Liver (tissue), 9 donors: ENCODE measurements around the gene EFCAB3. TPM values are rescaled to one million over a fixed set of nuclear protein-coding genes. Genes with fewer than 3 reads are reported as not detected.
A peak's percentile ranks its signal among the peaks of the same experiment; 100 is the strongest.
"Not testable (repeated sequence)": the region's sequence is repeated elsewhere in the genome, so short reads cannot be mapped to it uniquely, and the experiment has no call there.

Experiments used
- DNase-seq: peaks from one replicate; pipeline ENCODE4 v3.0.0-alpha.2; 2017; ENCODE audit warnings: low spot score
- H3K27ac ChIP-seq, 2 donors: one replicate each; pipeline ENCODE4 v1.7.0; 2013; ENCODE audit warnings: inconsistent platforms in 2 of 2, low read length in 2 of 2, control low read depth in 1 of 2, low read depth in 1 of 2, mild to moderate bottlenecking in 1 of 2
- H3K27me3 ChIP-seq, 4 donors: one replicate each; pipeline versions ENCODE4 v1.6.1 to v1.7.0; 2013; ENCODE audit warnings: low read length in 3 of 4, inconsistent platforms in 1 of 4, mild to moderate bottlenecking in 1 of 4, moderate library complexity in 1 of 4; ENCODE audit not compliant: control insufficient read depth in 4 of 4, insufficient read depth in 4 of 4
- H3K36me3 ChIP-seq, 4 donors: one replicate each; pipeline versions ENCODE4 v1.6.1 to v1.7.0; 2013; ENCODE audit warnings: low read length in 3 of 4, mild to moderate bottlenecking in 3 of 4, low read depth in 1 of 4, moderate library complexity in 1 of 4; ENCODE audit not compliant: control insufficient read depth in 4 of 4, insufficient read depth in 3 of 4
- H3K4me1 ChIP-seq, 4 donors: one replicate each; pipeline versions ENCODE4 v1.6.1 to v1.7.0; 2013; ENCODE audit warnings: low read length in 3 of 4, mild to moderate bottlenecking in 3 of 4, moderate library complexity in 1 of 4; ENCODE audit not compliant: control insufficient read depth in 4 of 4, insufficient read depth in 4 of 4
- H3K4me3 ChIP-seq, 3 donors: one replicate each; pipeline versions ENCODE4 v1.6.1 to v1.7.0; 2013; ENCODE audit warnings: low read length in 3 of 3, control low read depth in 1 of 3, low read depth in 1 of 3, mild to moderate bottlenecking in 1 of 3
- H3K9ac ChIP-seq, 2 donors: one replicate each; pipeline ENCODE4 v1.7.0; 2013; ENCODE audit warnings: low read length in 2 of 2, mild to moderate bottlenecking in 2 of 2, moderate library complexity in 2 of 2, control low read depth in 1 of 2, low read depth in 1 of 2
- H3K9me3 ChIP-seq, 4 donors: one replicate each; pipeline versions ENCODE4 v1.6.1 to v1.7.0; 2013; ENCODE audit warnings: low read length in 3 of 4; ENCODE audit not compliant: control insufficient read depth in 4 of 4
- FOXA2 ChIP-seq: IDR thresholded peaks from 2 replicates; pipeline ENCODE4 v1.6.1; 2016; ENCODE audit warnings: antibody characterized with exemption
- HNF4A ChIP-seq, 2 donors: conservative IDR thresholded peaks; 2 replicates each; pipeline ENCODE4 v1.6.1; 2016; ENCODE audit warnings: antibody characterized with exemption in 2 of 2, mild to moderate bottlenecking in 2 of 2
- WGBS: extraction: QIAGEN DNeasy Blood & Tissue Kit; methylation state at CpG from one replicate; pipeline ENCODE4 v1.1.7; 2013; 5-methylcytosine and 5-hydroxymethylcytosine counted together
- polyA plus RNA-seq, 2 donors: library from polyadenylated mRNA; stranded (reverse) in 1 of 2; unstranded in 1 of 2; fragments of 200-250 nt in 1 of 2; fragments of >200 nt in 1 of 2; fragmentation: Nextera tagmentation in 1 of 2; extraction: Ambion mirVana in 1 of 2; gene quantifications; one replicate each; pipeline versions ENCODE4 v1.2.1 to v1.2.3, GENCODE V29; 2013 to 2015
- total RNA-seq, 2 donors: library from RNA; depleted of rRNA; stranded (reverse); fragments of >200 nt; gene quantifications; one replicate each; pipeline ENCODE4 v1.2.3, GENCODE V29; 2014
- donor health status: healthy.
- donor health status: healthy.
- donor health status: healthy.
- donor health status: healthy.
- donor health status: healthy.

EFCAB3 gene
- total and polyA plus RNA-seq, 4 donors, result not detected

DNA sequence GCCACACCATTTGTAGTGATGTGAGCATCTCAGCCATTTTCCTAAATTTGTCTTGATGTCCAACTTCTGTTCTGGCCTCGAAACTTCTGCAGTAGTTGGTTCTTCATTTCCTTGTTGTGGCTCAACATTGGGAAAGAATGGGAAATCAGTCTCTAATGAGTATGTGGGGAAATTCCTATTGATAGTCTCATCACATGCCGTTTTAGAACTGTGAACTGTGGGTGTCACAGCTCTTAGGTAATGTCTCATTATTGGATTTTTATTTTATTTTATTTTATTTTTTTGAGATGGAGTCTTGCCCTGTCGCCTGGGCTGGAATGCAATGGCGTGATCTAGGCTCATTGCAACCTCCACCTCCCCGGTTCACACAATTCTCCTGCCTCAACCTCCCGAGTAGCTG lies 60.8 kb downstream of the EFCAB3 start:
- H3K4me1 ChIP-seq, H3K9me3 ChIP-seq, H3K27me3 ChIP-seq, H3K9ac ChIP-seq, H3K27ac ChIP-seq, DNase-seq, H3K4me3 ChIP-seq: not testable (repeated sequence)
- WGBS, result 96% methylated on average over 6 of the region's 6 CpGs
- H3K36me3 ChIP-seq, result peaks cover 0 to 16% (median 12%) of the 10 kb centered on the region in 4 donors

DNA sequence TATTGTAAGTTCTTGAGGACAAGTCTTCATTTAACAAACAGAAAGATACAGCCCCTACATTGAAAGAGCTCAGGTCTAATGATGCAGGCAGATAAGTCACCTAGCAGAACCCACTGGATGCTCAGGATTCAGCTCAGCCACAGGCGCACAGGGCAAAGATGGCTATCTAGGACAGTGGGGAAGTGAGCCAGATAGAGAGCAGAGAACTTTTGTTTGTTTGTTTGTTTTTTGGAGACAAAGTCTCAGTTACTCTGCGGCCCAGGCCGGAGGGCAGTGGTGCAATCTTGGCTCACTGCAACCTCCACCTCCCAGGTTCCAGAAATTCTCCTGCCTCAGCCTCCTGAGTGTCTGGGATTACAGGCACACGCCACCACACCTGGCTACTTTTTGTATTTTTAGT lies 63.7 kb downstream of the EFCAB3 start:
- DNase-seq, result no peak
- Histone ChIP-seq H3K36me3 (peaks cover 3 to 34% (median 22%) of the 10 kb centered on the region in 4 donors), H3K27ac (no peak overlapping the region), H3K9ac (no peak overlapping the region), H3K4me3 (no peak overlapping the region), H3K9me3 (no peaks in the 10 kb centered on the region), H3K4me1 (no peaks in the 10 kb centered on the region), H3K27me3 (no peaks in the 10 kb centered on the region)
- TF ChIP-seq FOXA2 (no peak), HNF4A (conservative IDR thresholded peaks at IDR 0.05) (peak in 1 of 2 donors; percentile 8)
- 67% methylated on average over 4 of the region's 4 CpGs for WGBS

- WGBS, result 91% methylated on average over 4 of the region's 4 CpGs
- not testable (repeated sequence) for H3K4me1 ChIP-seq, H3K4me3 ChIP-seq, H3K9ac ChIP-seq, H3K27me3 ChIP-seq, H3K9me3 ChIP-seq, DNase-seq, H3K27ac ChIP-seq
- H3K36me3 ChIP-seq, result peaks cover 3 to 33% (median 21%) of the 10 kb centered on the region in 4 donors
Measured at GRCh38 chr17:62445791-62446190, 65.4 kb downstream of the EFCAB3 start.

DNA sequence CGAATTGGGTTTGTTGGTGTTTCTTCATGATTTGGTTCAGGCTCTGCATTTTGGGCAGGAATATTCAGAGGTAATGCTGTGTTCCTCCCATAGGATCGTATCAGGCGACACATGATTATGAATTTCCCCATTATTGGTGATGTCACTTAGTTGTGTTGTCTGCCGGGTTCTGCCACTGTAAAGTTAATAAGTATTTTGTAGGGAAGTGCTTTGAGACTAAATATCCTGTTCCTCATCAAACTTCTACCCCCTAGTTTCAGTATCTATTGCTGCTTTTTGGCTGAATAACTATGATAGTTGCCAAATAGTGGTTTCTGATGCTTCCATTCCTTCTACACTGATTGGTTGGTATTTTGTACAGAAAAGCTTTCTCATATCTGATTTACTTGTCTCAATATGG lies 71.8 kb downstream of the EFCAB3 start:
- not testable (repeated sequence) for H3K27ac ChIP-seq, H3K4me3 ChIP-seq, H3K27me3 ChIP-seq, H3K9ac ChIP-seq, DNase-seq, H3K4me1 ChIP-seq, H3K9me3 ChIP-seq
- H3K36me3 ChIP-seq, result peaks cover 2 to 14% (median 7%) of the 10 kb centered on the region in 4 donors
- 94% methylated on average over 4 of the region's 4 CpGs for WGBS

- 83% methylated on average over 5 of the region's 5 CpGs for WGBS
- H3K9me3 ChIP-seq, result not testable (repeated sequence)
Measured at GRCh38 chr17:62453041-62453440, 72.7 kb downstream of the EFCAB3 start.

GRCh38 chr17:62453656-62454055 lies 73.3 kb downstream of the EFCAB3 start:
- H3K27ac ChIP-seq, H3K4me1 ChIP-seq, H3K27me3 ChIP-seq, H3K36me3 ChIP-seq, H3K9ac ChIP-seq, H3K4me3 ChIP-seq, DNase-seq, H3K9me3 ChIP-seq: not testable (repeated sequence)
- 84% methylated on average over 4 of the region's 4 CpGs for WGBS

More at GRCh38 chr17:62453041-62453440, 72.7 kb downstream of the EFCAB3 start:
- H3K9ac ChIP-seq, H3K27me3 ChIP-seq, DNase-seq, H3K27ac ChIP-seq, H3K36me3 ChIP-seq, H3K4me1 ChIP-seq, H3K4me3 ChIP-seq: not testable (repeated sequence)

DNA sequence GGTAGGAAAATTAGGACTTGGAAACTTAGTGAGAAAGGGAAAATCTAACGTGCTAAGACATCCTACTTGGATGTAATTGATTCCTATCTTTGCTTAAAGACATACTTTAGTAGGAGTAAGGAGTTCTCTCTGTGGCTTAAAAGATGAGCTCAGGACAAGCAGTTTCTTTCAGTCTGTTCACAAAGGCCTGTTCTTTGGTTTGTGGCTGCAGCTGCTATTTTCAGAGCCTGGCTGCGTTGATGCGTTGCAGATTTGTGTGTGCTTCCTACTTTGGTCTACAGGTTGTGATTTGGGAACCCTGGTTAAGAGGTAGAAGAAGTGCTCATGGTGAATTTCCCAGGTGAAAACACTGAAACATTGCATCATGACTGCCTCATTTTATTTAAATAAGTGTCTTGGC lies 73.8 kb downstream of the EFCAB3 start:
- 81% methylated on average over 3 of the region's 3 CpGs for WGBS
- H3K27me3 ChIP-seq, DNase-seq, H3K4me1 ChIP-seq, H3K9ac ChIP-seq, H3K36me3 ChIP-seq, H3K9me3 ChIP-seq, H3K4me3 ChIP-seq, H3K27ac ChIP-seq: not testable (repeated sequence)
